ENCODE data around the gene HAND1. TPM values are rescaled to one million over a fixed set of nuclear protein-coding genes. Genes with fewer than 3 reads are reported as not detected.

The HAND1 gene
- total and polyA plus RNA-seq, 2 experiments from 2014 or later, result not detected

GRCh38 chr5:154437281-154437965, 40.6 kb downstream of the HAND1 start:
- H3K4me1 ChIP-seq (ENCODE audit: insufficient read depth), result no peaks in the 10 kb centered on the region
- DNase-seq (ENCODE audit: low spot score), result no peak
- no peaks in the 10 kb centered on the region for H3K4me1 Mint-ChIP-seq
- peaks cover 41% of the 10 kb centered on the region for H3K36me3 Mint-ChIP-seq (ENCODE audit: low read depth)
- no peak overlapping the region for H3K4me3 ChIP-seq
- H4K20me1 ChIP-seq (replicated peaks; ENCODE audit: insufficient read depth), result no peaks in the 10 kb centered on the region; the same call in 1 of the 2 replicates
- peaks cover 20% of the 10 kb centered on the region; the same call in 1 of the 2 replicates for H3K36me3 ChIP-seq (ENCODE audit: insufficient read depth)
- H3K27me3 ChIP-seq (ENCODE audit: insufficient read depth), result no peaks in the 10 kb centered on the region
- H3K27me3 Mint-ChIP-seq (ENCODE audit: insufficient read depth, low read depth, poor library complexity), result peaks cover 1% of the 10 kb centered on the region
- no peaks in the 10 kb centered on the region for H3K9me2 ChIP-seq (ENCODE audit: insufficient read depth)
- H3K27ac ChIP-seq (ENCODE audit: low read depth), result no peak overlapping the region
- H3K27ac Mint-ChIP-seq, result no peak overlapping the region
- H3F3A ChIP-seq (replicated peaks; ENCODE audit: low read depth), result no peaks in the 10 kb centered on the region
- no peak overlapping the region for H3K4me2 ChIP-seq
- H3K4me3 Mint-ChIP-seq, result no peak overlapping the region
- no peak for ATAC-seq
- H3K79me2 ChIP-seq (replicated peaks; ENCODE audit: insufficient read depth), result no peaks in the 10 kb centered on the region
- H2AFZ ChIP-seq, result no peak overlapping the region
- TF ChIP-seq ZNF462 (CRISPR knock-in tag; IDR thresholded peaks at IDR 0.05) (no peak), NANOG (IDR thresholded peaks at IDR 0.05; ENCODE audit: borderline replicate concordance) (no peak)
- no peaks in the 10 kb centered on the region; the same call in 2 of the 3 replicates for H3K9me3 Mint-ChIP-seq

GRCh38 chr5:154435226-154435625, 42.8 kb downstream of the HAND1 start:
- Histone ChIP-seq H3K4me1 (ENCODE audit: insufficient read depth) (no peaks in the 10 kb centered on the region), H3K27ac (ENCODE audit: low read depth) (no peak overlapping the region), H3K79me2 (replicated peaks; ENCODE audit: insufficient read depth) (no peaks in the 10 kb centered on the region), H3K4me3 (no peak overlapping the region), H3F3A (replicated peaks; ENCODE audit: low read depth) (no peaks in the 10 kb centered on the region), H2AFZ (no peak overlapping the region), H3K36me3 (ENCODE audit: insufficient read depth) (peaks cover 16% of the 10 kb centered on the region; the same call in 1 of the 2 replicates), H3K9me2 (ENCODE audit: insufficient read depth) (no peaks in the 10 kb centered on the region), H4K20me1 (replicated peaks; ENCODE audit: insufficient read depth) (no peaks in the 10 kb centered on the region; the same call in 1 of the 2 replicates), H3K27me3 (ENCODE audit: insufficient read depth) (no peaks in the 10 kb centered on the region), H3K4me2 (no peak overlapping the region)
- no peak overlapping the region for H3K4me3 Mint-ChIP-seq
- no peaks in the 10 kb centered on the region for H3K4me1 Mint-ChIP-seq
- peaks cover 1% of the 10 kb centered on the region for H3K27me3 Mint-ChIP-seq (ENCODE audit: insufficient read depth, low read depth, poor library complexity)
- DNase-seq (ENCODE audit: low spot score) (no peak), ATAC-seq (no peak)
- H3K36me3 Mint-ChIP-seq (ENCODE audit: low read depth), result peaks cover 34% of the 10 kb centered on the region
- H3K27ac Mint-ChIP-seq, result no peak overlapping the region
- no peaks in the 10 kb centered on the region; the same call in 2 of the 3 replicates for H3K9me3 Mint-ChIP-seq
- TF ChIP-seq ZNF114 (CRISPR knock-in tag; IDR thresholded peaks at IDR 0.05) (no peak), CTCF (conservative IDR thresholded peaks at IDR 0.05; ENCODE audit: low read depth in 2 of 2) (no peak), POLR2AphosphoS5 (IDR thresholded peaks at IDR 0.05; ENCODE audit: low read depth) (no peak), EZH2 (IDR thresholded peaks at IDR 0.05; ENCODE audit: low read depth, unreplicated experiment) (no peak), CREB1 (CRISPR knock-in tag; IDR thresholded peaks at IDR 0.05; ENCODE audit: low read depth) (no peak), JUNB (IDR thresholded peaks at IDR 0.05; ENCODE audit: unreplicated experiment) (no peak), STAT1 (IDR thresholded peaks at IDR 0.05; ENCODE audit: unreplicated experiment) (no peak), ZNF331 (CRISPR knock-in tag; IDR thresholded peaks at IDR 0.05; ENCODE audit: low read depth) (no peak), EZH2phosphoT487 (IDR thresholded peaks at IDR 0.05; ENCODE audit: unreplicated experiment) (no peak)
